ENCODE measurements around the gene MUL1. TPM values are rescaled to one million over a fixed set of nuclear protein-coding genes. Genes with fewer than 3 reads are reported as not detected.

The MUL1 gene, protein sequence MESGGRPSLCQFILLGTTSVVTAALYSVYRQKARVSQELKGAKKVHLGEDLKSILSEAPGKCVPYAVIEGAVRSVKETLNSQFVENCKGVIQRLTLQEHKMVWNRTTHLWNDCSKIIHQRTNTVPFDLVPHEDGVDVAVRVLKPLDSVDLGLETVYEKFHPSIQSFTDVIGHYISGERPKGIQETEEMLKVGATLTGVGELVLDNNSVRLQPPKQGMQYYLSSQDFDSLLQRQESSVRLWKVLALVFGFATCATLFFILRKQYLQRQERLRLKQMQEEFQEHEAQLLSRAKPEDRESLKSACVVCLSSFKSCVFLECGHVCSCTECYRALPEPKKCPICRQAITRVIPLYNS
- 10 to 100 TPM; 21.0 to 36.3 (median 29.5) TPM for total RNA-seq

DNA sequence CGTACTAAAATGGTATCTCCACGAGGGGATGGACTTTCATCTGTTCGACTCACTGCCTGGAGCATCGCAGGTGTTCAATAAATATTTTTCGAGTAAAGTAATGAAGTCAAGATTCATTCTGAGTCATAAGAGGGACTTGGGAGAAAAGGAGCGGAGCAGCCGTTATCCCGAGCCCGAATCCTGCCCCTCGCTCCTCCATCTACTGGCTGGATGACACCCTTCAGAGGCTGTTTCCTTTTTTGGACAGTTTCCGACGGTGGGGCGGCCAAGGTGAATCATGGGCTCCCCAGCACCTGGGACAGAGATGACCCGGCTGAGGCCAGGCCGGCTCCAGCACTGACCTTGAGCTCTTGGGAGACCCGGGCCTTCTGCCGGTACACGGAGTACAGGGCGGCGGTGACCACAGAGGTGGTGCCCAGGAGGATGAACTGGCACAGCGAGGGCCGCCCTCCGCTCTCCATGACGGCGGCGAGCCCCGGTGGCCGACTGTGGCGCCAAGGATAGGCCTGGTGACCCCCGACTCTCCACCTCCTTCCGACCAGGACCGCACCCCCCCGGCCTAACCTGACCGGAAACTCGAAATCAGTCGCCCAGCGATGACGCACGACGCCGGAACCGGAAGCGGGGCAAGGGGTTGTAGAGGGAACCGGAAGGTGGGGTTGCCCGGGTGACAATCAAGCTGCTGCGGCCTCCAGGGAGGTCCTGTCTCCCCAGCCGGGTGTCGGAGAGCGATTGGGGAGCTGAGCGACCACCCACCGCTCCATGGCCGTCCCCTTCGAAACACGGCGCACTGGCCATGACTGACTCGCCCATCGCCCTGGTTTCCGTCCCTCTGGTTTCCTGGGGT lies at the start of gene MUL1:
MUL1 (minus strand) TSS at position 588 of the 847 bp plus-strand sequence; CDS start at position 461, 127 bp downstream.
- Histone ChIP-seq H3K4me3 (peak within 1 kb of the TSS; percentile 70 to 98 (median 89)), H3K4me1 (replicated peaks in 1 of 2) (peaks cover 25 to 38% of the 10 kb centered on the region in 2 donors), H3K27ac (peak within 1 kb of the TSS; percentile 65 to 89)
- 0 to 6% (median 3%) methylated on average over 4 to 39 of the region's 58 CpGs for WGBS, 10 experiments
- in situ Hi-C loops (cut with MboI; ENCODE audit: low pct_unique_long_range_greater_than_20kb in 2 of 9, low sequenced_read_pairs in 9 of 9, unreplicated experiment in 9 of 9) = loop anchor here in 1 of 9 experiments (10.0 to 25.0 kb wide), 2 partner anchors 130 to 583 kb away; partner anchors contain the start of genes PINK1 and PLA2G2E
- ATAC-seq (replicated peaks in 6 of 8) = peak; percentile 89 to 97 (median 93)

DNA sequence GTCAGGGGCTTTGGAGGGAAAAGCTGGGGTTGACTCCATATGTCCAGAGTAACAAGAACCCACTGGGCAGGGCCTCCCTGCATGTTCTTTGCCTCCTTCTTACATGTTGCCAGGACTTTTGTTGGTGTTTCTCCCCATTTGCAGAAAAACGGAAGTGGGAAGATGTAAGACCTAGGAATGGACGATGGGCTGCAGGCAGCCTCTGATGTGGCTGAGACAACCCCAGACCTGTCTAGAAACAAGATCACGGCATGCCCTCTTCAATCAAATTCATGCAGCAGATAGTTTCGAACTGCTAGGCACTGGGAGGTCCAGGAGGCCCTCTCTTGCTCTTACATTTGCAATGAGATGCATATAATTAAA lies 47.8 kb upstream of the MUL1 start:
- Histone ChIP-seq H3K27ac (no peak overlapping the region), H3K4me1 (replicated peaks in 1 of 2) (peaks cover 5 to 13% of the 10 kb centered on the region in 2 donors), H3K4me3 (no peak overlapping the region)
- in situ Hi-C loops (cut with MboI; ENCODE audit: low pct_unique_long_range_greater_than_20kb in 2 of 9, low sequenced_read_pairs in 9 of 9, unreplicated experiment in 9 of 9) = no loop called here
- 26 to 93% (median 59%) methylated on average over 1 to 3 of the region's 4 CpGs for WGBS, 10 experiments
- no peak for ATAC-seq (replicated peaks in 6 of 8)

DNA sequence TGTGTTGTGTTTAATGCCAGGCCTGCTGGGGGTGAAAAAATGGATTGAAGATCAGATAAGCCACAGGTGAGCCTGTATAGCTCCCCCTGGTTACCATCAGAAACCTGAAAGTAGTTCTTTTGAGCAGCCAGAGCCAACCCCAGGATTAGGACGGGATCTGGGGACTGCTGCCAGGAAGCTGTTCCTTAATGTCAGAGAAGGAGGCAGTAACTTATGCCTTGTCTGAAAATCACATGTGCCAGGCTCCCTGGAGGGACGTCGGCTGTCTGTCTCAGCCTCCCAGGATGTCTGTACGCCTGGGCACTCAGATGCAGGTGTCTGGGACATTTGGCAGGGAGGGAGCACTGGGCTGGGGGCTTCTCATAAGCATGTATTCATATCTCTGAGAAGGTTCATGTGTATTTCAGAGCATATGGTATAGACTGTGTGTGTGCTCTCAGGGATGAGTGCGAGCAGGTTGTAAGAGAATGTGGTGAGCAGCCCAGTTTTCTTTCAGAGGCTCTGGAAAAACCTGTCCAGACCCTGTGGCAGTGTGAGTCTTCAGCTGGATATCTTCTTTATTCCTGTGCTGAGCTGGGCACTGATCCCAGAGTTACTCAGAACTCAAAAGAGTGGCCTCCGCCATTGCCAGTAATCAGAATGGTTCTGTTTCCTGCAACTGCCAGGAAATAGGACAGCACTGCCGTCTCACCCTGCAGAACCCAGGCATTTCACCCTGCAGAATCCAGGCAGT lies 47.2 kb upstream of the MUL1 start:
- in situ Hi-C loops (cut with MboI; ENCODE audit: low pct_unique_long_range_greater_than_20kb in 2 of 9, low sequenced_read_pairs in 9 of 9, unreplicated experiment in 9 of 9) = no loop called here
- ATAC-seq (replicated peaks in 6 of 8) = no peak
- H3K4me3 ChIP-seq = no peak overlapping the region
- no peak overlapping the region for H3K27ac ChIP-seq
- peaks cover 5 to 13% of the 10 kb centered on the region in 2 donors for H3K4me1 ChIP-seq (replicated peaks in 1 of 2)
- WGBS, 10 experiments = 0 to 75% (median 40%) methylated on average over 1 to 7 of the region's 7 CpGs; no CpG with 5 or more reads in 1 of the 10 experiments

DNA sequence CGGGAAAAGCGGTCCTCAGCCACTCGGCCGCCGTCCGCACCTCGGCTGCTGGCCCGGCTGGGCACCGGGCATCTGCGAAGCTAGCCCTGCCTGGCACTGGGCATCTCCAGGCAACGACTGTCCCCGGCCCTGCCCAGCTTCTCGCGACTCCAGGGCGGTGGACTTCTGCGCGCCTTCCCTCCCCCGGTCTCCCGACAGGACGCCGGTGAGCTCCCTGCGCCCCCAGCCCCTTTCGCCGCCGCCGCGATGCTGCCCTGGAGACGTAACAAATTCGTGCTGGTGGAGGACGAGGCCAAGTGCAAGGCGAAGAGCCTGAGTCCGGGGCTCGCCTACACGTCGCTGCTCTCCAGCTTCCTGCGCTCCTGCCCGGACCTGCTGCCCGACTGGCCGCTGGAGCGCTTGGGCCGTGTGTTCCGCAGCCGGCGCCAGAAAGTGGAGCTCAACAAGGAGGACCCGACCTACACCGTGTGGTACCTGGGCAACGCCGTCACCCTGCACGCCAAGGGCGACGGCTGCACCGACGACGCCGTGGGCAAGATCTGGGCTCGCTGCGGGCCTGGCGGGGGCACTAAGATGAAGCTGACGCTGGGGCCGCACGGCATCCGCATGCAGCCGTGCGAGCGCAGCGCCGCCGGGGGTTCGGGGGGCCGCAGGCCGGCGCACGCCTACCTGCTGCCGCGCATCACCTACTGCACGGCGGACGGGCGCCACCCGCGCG lies 44.9 kb upstream of the MUL1 start:
- Histone ChIP-seq H3K4me1 (replicated peaks in 1 of 2) (peaks cover 5 to 13% of the 10 kb centered on the region in 2 donors), H3K4me3 (peak overlapping the region; percentile 35 to 64 (median 46)), H3K27ac (peak overlapping the region in 1 of 2 donors; percentile 43)
- in situ Hi-C loops (cut with MboI; ENCODE audit: low pct_unique_long_range_greater_than_20kb in 2 of 9, low sequenced_read_pairs in 9 of 9, unreplicated experiment in 9 of 9) = no loop called here
- 0 to 2% (median 0%) methylated on average over 2 to 24 of the region's 82 CpGs; no CpG with 5 or more reads in 5 of the 10 experiments for WGBS, 10 experiments
- peak; percentile 8 to 35 (median 26) for ATAC-seq (replicated peaks in 6 of 8)

DNA sequence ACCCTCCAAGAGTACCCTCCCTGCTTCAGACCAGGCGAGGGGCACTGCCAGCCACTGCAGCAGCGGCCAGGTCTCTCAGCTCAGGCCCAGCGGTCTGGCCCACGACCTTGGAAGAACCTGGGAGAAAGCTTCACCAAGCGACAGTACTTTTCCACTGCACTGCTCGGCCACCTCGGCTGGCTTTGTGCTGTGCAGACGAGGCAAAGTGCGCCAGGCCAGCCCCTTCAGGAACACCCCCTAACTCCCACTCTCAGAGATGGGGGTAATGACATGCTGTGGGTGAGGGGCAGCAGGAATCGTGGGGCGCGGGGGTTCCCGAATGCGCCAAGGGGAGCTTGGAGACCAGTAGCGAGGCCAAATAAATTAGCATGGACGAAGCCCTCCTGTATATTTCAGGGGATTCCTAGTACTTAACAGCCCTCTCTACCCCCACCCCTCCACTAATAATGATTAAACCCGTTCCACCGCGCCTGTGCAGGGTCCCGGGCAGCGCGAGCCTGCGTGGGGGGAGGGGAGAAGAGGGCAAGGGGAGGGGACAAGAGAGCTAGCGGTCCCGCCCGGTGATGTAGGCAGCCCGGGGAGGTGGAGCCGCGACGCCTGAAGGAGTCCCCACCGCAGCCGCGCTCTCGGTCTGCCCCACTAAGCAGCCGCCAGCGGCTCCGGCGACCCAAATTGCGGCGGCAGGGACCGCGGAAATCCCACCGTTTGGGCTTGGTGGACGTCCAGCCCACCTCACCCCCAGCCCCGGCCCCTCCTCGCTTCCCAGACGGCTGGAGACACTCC lies 44.2 kb upstream of the MUL1 start, which contains the start of gene FAM43B:
FAM43B (plus strand) TSS at position 629 of the 783 bp plus-strand sequence. CDS start 401 bp downstream, outside the sequence.
- Histone ChIP-seq H3K27ac (peak within 1 kb of the TSS in 1 of 2 donors; percentile 45), H3K4me3 (peak within 1 kb of the TSS; percentile 35 to 64 (median 46)), H3K4me1 (replicated peaks in 1 of 2) (peaks cover 5 to 13% of the 10 kb centered on the region in 2 donors)
- in situ Hi-C loops (cut with MboI; ENCODE audit: low pct_unique_long_range_greater_than_20kb in 2 of 9, low sequenced_read_pairs in 9 of 9, unreplicated experiment in 9 of 9) = no loop called here
- peak; percentile 63 to 93 (median 91) for ATAC-seq (replicated peaks in 6 of 8)
- 0% methylated on average over 2 of the region's 47 CpGs; no CpG with 5 or more reads in 9 of the 10 experiments for WGBS, 10 experiments

DNA sequence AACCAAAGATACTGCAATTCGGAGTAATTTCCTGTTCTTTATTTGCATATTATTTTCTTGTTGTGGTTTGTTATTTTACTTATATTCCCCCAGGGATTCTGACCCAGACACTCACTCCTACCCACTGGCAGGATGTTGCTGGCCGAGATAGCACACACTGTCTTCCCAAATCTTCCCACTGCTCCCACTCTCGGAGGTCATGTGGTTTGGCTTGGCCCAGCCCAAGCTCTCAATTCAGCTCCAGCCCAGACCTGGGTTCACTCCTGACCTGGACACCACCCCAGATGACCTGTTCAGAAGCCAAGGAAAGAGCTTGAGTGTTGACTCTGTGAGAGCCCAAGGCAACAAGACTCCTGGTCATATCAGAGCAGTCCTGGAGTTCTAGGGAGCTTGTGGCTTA lies 43.2 kb upstream of the MUL1 start:
- peak in 1 of 8 experiments; percentile 4 for ATAC-seq (replicated peaks in 6 of 8)
- in situ Hi-C loops (cut with MboI; ENCODE audit: low pct_unique_long_range_greater_than_20kb in 2 of 9, low sequenced_read_pairs in 9 of 9, unreplicated experiment in 9 of 9) = no loop called here
- Histone ChIP-seq H3K27ac (no peak overlapping the region), H3K4me3 (peak overlapping the region in 1 of 5 donors; percentile 64), H3K4me1 (replicated peaks in 1 of 2) (peaks cover 5 to 13% of the 10 kb centered on the region in 2 donors)
- WGBS, 10 experiments = 7 to 91% (median 77%) methylated on average over 2 to 3 of the region's 3 CpGs; no CpG with 5 or more reads in 5 of the 10 experiments

DNA sequence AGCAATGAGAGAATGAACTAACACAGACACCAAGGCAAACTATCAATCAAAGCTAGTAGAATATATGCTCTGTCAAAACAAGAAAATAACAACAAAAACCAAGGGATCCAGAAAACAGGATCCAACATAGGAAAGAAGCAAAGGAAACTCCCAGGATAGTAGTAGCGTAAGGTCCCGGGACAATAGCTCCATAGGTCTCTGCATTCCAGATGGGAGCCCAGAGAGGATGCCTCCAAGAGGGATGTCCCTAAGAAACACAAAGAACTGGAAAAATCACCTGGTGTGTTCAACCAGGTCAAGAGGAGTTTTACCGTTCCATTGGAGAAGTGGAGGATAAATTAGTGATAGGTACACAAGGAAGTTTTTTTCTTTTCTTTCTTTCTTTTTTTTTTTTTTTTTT lies 38.7 kb upstream of the MUL1 start:
- no peak for ATAC-seq (replicated peaks in 6 of 8)
- in situ Hi-C loops (cut with MboI; ENCODE audit: low pct_unique_long_range_greater_than_20kb in 2 of 9, low sequenced_read_pairs in 9 of 9, unreplicated experiment in 9 of 9) = loop anchor here in 3 of 9 experiments (25.0 kb wide), 2 partner anchors 91 to 641 kb away; partner anchors contain the start of genes EIF4G3 (in 2 of the 3) and PINK1 (in 1 of the 3)
- 66 to 100% (median 88%) methylated on average over 1 to 3 of the region's 3 CpGs; no CpG with 5 or more reads in 2 of the 10 experiments for WGBS, 10 experiments
- no peaks in the 10 kb centered on the region for H3K4me1 ChIP-seq (replicated peaks in 1 of 2)
- no peak overlapping the region for H3K4me3 ChIP-seq
- H3K27ac ChIP-seq = no peak overlapping the region

DNA sequence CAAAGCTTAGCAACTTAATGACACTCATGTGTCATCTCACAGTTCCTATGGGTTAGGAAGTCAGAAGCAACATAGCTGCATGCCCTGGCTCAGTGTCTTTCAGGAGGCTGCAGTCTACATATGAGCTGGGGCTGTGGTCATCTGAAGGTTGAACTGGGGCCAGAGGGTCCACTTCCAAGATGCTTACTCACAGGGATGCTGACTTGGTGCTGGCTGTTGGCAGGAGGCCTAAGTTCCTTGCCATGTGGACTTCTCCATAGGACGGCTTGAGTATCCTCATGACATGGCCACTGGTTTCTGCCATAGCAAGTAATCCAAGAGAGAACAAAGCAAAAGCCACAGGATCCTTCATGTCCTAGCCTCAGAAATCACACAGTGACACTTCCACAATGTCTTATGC lies 32.3 kb upstream of the MUL1 start:
- 0 to 100% (median 84%) methylated on average over 1 of the region's 1 CpG; no CpG with 5 or more reads in 4 of the 10 experiments for WGBS, 10 experiments
- in situ Hi-C loops (cut with MboI; ENCODE audit: low pct_unique_long_range_greater_than_20kb in 2 of 9, low sequenced_read_pairs in 9 of 9, unreplicated experiment in 9 of 9) = loop anchor here in 3 of 9 experiments (25.0 kb wide), 2 partner anchors 97 to 647 kb away; partner anchors contain the start of genes EIF4G3 (in 2 of the 3) and PINK1 (in 1 of the 3)
- Histone ChIP-seq H3K4me3 (no peak overlapping the region), H3K27ac (no peak overlapping the region), H3K4me1 (replicated peaks in 1 of 2) (no peaks in the 10 kb centered on the region)
- ATAC-seq (replicated peaks in 6 of 8) = no peak

DNA sequence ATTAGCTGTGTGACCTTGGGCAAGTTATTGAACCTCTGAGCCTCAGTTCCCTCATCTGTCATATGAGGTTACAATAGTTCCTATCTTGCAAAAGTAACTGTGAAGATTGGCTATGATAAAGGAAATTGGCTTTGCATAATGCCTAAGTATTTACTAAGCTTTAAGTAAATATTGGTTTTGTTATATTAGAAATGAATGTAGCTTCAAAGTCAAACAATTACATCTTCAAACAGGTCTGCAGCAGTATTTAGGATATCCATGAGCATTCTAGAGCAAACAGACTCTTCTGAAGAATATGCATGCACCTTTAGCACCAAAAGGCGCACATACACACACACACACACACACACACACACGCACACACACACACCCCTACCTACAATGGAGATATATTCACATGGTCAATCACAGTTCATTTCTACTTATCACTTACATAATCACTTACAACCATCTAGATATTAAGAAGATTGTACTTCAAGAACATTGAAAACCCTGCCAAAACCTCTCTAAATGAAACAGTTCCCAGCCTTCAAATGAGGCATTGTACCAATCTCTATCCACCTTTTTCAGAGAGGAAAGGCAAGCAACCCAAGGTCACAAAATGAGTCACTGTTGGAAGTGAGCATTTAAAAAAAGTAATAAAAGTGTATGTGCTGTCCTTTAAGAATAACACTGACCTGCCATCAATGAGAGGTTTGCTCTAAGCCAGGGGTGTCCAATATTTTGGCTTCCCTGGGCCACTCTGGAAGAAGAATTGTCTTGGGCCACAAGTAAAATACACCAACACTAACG lies 31.0 kb upstream of the MUL1 start:
- in situ Hi-C loops (cut with MboI; ENCODE audit: low pct_unique_long_range_greater_than_20kb in 2 of 9, low sequenced_read_pairs in 9 of 9, unreplicated experiment in 9 of 9) = loop anchor here in 3 of 9 experiments (25.0 kb wide), 2 partner anchors 98 to 648 kb away; partner anchors contain the start of genes EIF4G3 (in 2 of the 3) and PINK1 (in 1 of the 3)
- WGBS, 10 experiments = 20 to 88% (median 68%) methylated on average over 1 to 3 of the region's 3 CpGs; no CpG with 5 or more reads in 1 of the 10 experiments
- ATAC-seq (replicated peaks in 6 of 8) = no peak
- H3K4me3 ChIP-seq = no peak overlapping the region
- no peak overlapping the region for H3K27ac ChIP-seq
- H3K4me1 ChIP-seq (replicated peaks in 1 of 2) = no peaks in the 10 kb centered on the region

DNA sequence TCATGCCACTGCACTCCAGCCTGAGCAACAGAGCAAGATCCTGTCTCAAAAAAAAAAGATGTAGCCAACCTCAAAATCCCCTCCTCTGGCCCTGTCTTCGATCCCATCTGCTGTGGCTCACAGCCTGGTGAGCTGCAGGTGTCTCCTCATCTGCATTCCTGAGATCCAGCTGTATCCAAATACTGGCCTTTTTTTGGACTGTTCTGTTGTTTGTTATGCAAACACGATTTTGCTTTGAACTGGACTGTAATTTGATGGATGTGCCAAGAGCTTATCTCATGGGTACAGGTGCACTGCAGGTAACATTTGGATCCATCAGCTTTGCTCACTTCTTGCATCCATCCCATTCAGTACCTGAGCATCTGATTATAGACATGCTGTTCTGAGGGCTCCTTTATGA lies 30.3 kb upstream of the MUL1 start:
- 0 to 40% (median 0%) methylated on average over 1 to 2 of the region's 2 CpGs; no CpG with 5 or more reads in 3 of the 10 experiments for WGBS, 10 experiments
- Histone ChIP-seq H3K4me3 (no peak overlapping the region), H3K27ac (no peak overlapping the region), H3K4me1 (replicated peaks in 1 of 2) (no peaks in the 10 kb centered on the region)
- in situ Hi-C loops (cut with MboI; ENCODE audit: low pct_unique_long_range_greater_than_20kb in 2 of 9, low sequenced_read_pairs in 9 of 9, unreplicated experiment in 9 of 9) = loop anchor here in 3 of 9 experiments (25.0 kb wide), 2 partner anchors 99 to 649 kb away; partner anchors contain the start of genes EIF4G3 (in 2 of the 3) and PINK1 (in 1 of the 3)
- no peak for ATAC-seq (replicated peaks in 6 of 8)

Data from motor neuron (in vitro differentiated cells).